ENCODE data around the gene BRD3. TPM values are rescaled to one million over a fixed set of nuclear protein-coding genes. Genes with fewer than 3 reads are reported as not detected.

Gene BRD3
- total and polyA plus RNA-seq, 3 donors from 2014 or later = 30.2 to 64.5 (median 44.3) TPM

DNA sequence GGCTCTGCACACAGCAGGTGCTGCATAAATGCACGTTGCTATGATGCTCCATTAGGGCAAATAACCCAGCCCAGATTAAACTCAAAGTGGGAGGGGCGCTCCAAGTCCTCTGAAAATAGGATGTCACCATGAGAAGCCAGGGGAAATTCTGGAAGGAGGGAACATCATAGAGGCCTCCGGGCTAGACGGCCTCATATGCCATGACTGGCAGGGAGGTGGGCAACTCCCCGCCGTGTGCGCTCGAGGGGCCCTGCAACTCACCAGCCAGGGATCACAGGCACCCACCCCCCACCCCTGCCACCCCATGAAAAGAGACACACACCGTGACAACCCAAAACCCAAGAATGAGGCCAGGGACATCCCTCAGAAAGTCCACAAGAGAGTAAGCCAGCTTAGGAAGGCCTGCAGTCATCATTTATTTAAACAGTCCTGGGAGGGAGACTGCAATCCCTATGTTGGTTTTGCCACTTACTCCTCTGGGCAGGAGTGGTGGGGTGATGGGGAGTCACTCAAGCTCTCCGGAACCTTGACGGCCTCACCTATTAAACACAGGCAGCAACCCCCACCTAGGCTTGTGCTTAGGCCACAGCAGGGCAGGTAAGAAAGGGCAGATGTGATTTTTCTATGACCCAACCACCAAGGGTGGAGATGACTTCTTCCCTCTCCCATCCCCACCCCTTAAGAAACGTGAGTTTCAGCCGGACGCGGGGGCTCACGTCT lies 79.7 kb downstream of the BRD3 start:
- Histone ChIP-seq H3K27ac (no peak overlapping the region), H3K36me3 (ENCODE audit: low read depth, missing control alignments) (no peaks in the 10 kb centered on the region), H3K4me3 (no peak overlapping the region), H3K27me3 (no peaks in the 10 kb centered on the region), H3K4me1 (no peaks in the 10 kb centered on the region), H3K9me3 (no peaks in the 10 kb centered on the region)
- no peak for DNase-seq
- TF ChIP-seq, protein P1, sequence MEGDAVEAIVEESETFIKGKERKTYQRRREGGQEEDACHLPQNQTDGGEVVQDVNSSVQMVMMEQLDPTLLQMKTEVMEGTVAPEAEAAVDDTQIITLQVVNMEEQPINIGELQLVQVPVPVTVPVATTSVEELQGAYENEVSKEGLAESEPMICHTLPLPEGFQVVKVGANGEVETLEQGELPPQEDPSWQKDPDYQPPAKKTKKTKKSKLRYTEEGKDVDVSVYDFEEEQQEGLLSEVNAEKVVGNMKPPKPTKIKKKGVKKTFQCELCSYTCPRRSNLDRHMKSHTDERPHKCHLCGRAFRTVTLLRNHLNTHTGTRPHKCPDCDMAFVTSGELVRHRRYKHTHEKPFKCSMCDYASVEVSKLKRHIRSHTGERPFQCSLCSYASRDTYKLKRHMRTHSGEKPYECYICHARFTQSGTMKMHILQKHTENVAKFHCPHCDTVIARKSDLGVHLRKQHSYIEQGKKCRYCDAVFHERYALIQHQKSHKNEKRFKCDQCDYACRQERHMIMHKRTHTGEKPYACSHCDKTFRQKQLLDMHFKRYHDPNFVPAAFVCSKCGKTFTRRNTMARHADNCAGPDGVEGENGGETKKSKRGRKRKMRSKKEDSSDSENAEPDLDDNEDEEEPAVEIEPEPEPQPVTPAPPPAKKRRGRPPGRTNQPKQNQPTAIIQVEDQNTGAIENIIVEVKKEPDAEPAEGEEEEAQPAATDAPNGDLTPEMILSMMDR (IDR thresholded peaks at IDR 0.05) = no peak
- TF ChIP-seq POLR2A (IDR thresholded peaks at IDR 0.05) = no peak
- 87 to 88% methylated on average over 9 to 16 of the region's 16 CpGs for WGBS, 2 donors
- intact Hi-C loops (cut with DNase I; ENCODE audit: low total_unique reads) = no loop called here

DNA sequence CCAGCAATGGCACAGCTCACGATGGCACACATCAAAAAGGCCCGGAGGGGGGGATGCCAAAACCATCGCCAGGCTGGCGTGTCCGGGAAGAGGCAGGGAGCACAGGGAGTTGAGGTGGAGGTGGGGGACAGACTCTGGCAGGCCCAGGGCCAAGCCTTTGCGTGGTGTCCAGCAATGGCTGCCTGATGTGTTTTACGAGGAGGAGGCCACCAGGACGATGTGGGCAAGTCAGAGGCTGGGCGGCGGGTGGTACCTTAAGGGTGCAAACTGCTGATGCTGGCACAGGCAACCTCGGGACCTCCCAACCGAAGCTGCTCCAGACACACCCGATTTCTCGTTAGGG lies 80.4 kb downstream of the BRD3 start:
- Histone ChIP-seq H3K9me3 (no peaks in the 10 kb centered on the region), H3K4me1 (no peaks in the 10 kb centered on the region), H3K4me3 (no peak overlapping the region), H3K36me3 (ENCODE audit: low read depth, missing control alignments) (no peaks in the 10 kb centered on the region), H3K27ac (no peak overlapping the region), H3K27me3 (no peaks in the 10 kb centered on the region)
- no peak for TF ChIP-seq POLR2A (IDR thresholded peaks at IDR 0.05)
- TF ChIP-seq, protein P1 (IDR thresholded peaks at IDR 0.05) = no peak
- no peak for DNase-seq
- 87 to 95% methylated on average over 13 to 14 of the region's 14 CpGs for WGBS, 2 donors
- intact Hi-C loops (cut with DNase I; ENCODE audit: low total_unique reads) = no loop called here

DNA sequence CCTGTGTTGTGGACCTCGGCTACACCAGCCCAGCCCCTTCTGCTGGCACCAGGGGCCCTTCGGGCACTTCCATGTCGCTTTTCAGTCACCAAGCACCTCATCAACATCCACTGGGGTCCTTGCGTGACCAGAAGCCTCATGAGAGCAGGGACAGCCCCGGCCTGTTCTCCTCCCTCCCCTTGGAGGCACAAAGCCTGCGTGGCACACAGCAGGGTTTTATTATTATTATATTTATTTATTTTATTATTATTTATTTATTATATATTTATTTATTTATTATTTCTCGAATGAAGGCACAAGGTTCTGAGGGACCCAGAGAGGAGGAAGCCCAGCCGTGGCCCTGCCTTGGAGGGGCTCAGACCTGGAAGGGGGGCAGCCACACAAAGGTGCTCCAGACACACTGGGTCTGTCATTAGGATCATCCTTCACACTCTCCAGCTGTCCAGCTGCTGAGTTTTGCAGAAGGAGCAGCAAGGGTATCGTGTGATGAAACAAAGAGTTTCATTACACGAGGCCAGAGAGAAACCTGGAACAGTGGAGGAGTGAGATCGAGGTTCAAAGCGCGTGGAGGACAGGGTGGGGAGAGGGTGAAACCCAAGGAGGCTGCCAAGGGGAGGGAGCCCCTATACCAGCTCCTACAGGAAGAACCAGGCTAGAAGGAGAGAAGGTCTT lies 80.9 kb downstream of the BRD3 start:
- TF ChIP-seq, protein P1 (IDR thresholded peaks at IDR 0.05) = no peak
- TF ChIP-seq POLR2A (IDR thresholded peaks at IDR 0.05) = no peak
- no peaks in the 10 kb centered on the region for H3K36me3 ChIP-seq (ENCODE audit: low read depth, missing control alignments)
- 91 to 92% methylated on average over 13 of the region's 13 CpGs for WGBS, 2 donors
- no peaks in the 10 kb centered on the region for H3K9me3 ChIP-seq
- intact Hi-C loops (cut with DNase I; ENCODE audit: low total_unique reads) = no loop called here
- H3K4me1 ChIP-seq = no peaks in the 10 kb centered on the region
- DNase-seq = no peak
- H3K4me3 ChIP-seq = no peak overlapping the region
- H3K27ac ChIP-seq = no peak overlapping the region
- H3K27me3 ChIP-seq = no peaks in the 10 kb centered on the region

DNA sequence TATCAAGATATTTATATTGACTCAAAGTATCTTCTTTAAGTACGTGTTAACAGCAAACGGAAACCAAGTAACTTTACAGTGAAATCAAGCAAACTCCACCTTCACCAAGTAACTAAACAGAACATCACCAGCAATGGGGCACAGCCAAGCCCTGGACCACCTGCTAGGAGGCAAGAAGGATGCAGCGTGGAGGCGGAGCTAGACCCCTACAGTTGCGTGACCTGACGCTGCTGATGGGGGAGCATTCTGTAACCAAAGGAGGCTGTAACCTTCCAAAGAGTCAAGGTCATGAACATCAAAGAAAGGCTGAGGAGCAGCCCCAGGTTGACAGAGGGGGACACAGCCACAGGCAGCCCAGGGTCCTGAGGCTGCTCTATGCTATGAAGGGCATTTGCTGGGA lies 81.8 kb downstream of the BRD3 start:
- no peak overlapping the region for H3K4me3 ChIP-seq
- H3K36me3 ChIP-seq (ENCODE audit: low read depth, missing control alignments) = no peaks in the 10 kb centered on the region
- TF ChIP-seq, protein P1 (IDR thresholded peaks at IDR 0.05) = no peak
- no peak for TF ChIP-seq POLR2A (IDR thresholded peaks at IDR 0.05)
- H3K27me3 ChIP-seq = no peaks in the 10 kb centered on the region
- H3K27ac ChIP-seq = no peak overlapping the region
- H3K9me3 ChIP-seq = no peaks in the 10 kb centered on the region
- no peaks in the 10 kb centered on the region for H3K4me1 ChIP-seq
- intact Hi-C loops (cut with DNase I; ENCODE audit: low total_unique reads) = no loop called here
- 55 to 70% methylated on average over 6 of the region's 6 CpGs for WGBS, 2 donors
- DNase-seq = no peak

All from testis (tissue), 3 donors.